ENCODE data around the gene DOCK3. TPM values are rescaled to one million over a fixed set of nuclear protein-coding genes. Genes with fewer than 3 reads are reported as not detected.

The DOCK3 gene
- total and polyA plus RNA-seq, 10 of the 15 experiments (the other 5 are each of a cell fraction or from before 2014, with no cell fraction given), result 0.02 to 0.52 (median 0.04) TPM; not detected in 5

GRCh38 chr3:50639055-50639494 lies 35.7 kb upstream of the DOCK3 start (continued):
- TF ChIP-seq ZNF274 (IDR thresholded peaks at IDR 0.05; ENCODE audit: insufficient read depth, insufficient read length) (no peak), RUNX3 (IDR thresholded peaks at IDR 0.05; ENCODE audit: low read length) (no peak), SMAD1 (IDR thresholded peaks at IDR 0.05; ENCODE audit: low read depth, partially characterized antibody) (no peak), BRCA1 (IDR thresholded peaks at IDR 0.05; ENCODE audit: low read depth, low read length) (no peak)

- Histone ChIP-seq H3K27ac (ENCODE audit: control insufficient read depth, insufficient read depth) (no peak overlapping the region), H3K4me1 (ENCODE audit: control insufficient read depth, insufficient read depth, low read length) (no peaks in the 10 kb centered on the region), H3K27me3 (replicated peaks in 1 of 2; ENCODE audit: control insufficient read depth in 2 of 2, insufficient read depth in 2 of 2, low read length in 1 of 2) (no peaks in the 10 kb centered on the region), H3K4me2 (ENCODE audit: control insufficient read depth, insufficient read depth) (no peak overlapping the region), H3K36me3 (ENCODE audit: control insufficient read depth in 2 of 2, insufficient read depth in 2 of 2, low read length in 1 of 2) (peaks cover 5 to 18% of the 10 kb centered on the region in 2 experiments; a peak in 3 of 4 replicates), H2AFZ (ENCODE audit: control insufficient read depth, low read depth, low read length) (no peak overlapping the region), H3K9ac (ENCODE audit: control insufficient read depth, insufficient read depth, low read length) (no peak overlapping the region), H3K4me3 (no peak overlapping the region), H3K9me3 (replicated peaks; ENCODE audit: control insufficient read depth, insufficient read depth, low read length) (no peaks in the 10 kb centered on the region), H4K20me1 (ENCODE audit: control insufficient read depth, insufficient read depth) (no peaks in the 10 kb centered on the region; the same call in 1 of the 2 replicates), H3K79me2 (ENCODE audit: control insufficient read depth, insufficient read depth, low read length) (no peaks in the 10 kb centered on the region)
- in situ Hi-C loops (cut with MboI), result no loop called here
- ChIA-PET RAD21 (ENCODE audit: unreplicated experiment) (no interaction called here), POLR2A (no interaction called here), CTCF (no interaction called here), SMC1A (ENCODE audit: uncharacterized antibody, unreplicated experiment) (no interaction called here)
- no peak for DNase-seq (ENCODE audit: low read depth, low spot score)
- TF ChIP-seq NR2C2 (IDR thresholded peaks at IDR 0.05; ENCODE audit: borderline replicate concordance, control insufficient read depth, insufficient read length, low read depth), result no peak
- no peak for TF ChIP-seq MEF2A (IDR thresholded peaks at IDR 0.05; ENCODE audit: insufficient read depth, low read depth, low read length)
- TF ChIP-seq RCOR1 (conservative IDR thresholded peaks at IDR 0.05; ENCODE audit: low read depth, low read length), result no peak
- TF ChIP-seq MYC (IDR thresholded peaks at IDR 0.05; ENCODE audit: insufficient read depth, insufficient read length, insufficient replicate concordance, low read length, severe bottlenecking), result no peak
- TF ChIP-seq CEBPZ (IDR thresholded peaks at IDR 0.05; ENCODE audit: low read depth, low read length), result no peak
- no peak for TF ChIP-seq USF1 (IDR thresholded peaks at IDR 0.05; ENCODE audit: borderline replicate concordance, extremely low read length, insufficient read depth, low read depth, low read length)
- no peak for TF ChIP-seq ATF2 (IDR thresholded peaks at IDR 0.05; ENCODE audit: low read length)
- WGBS (ENCODE audit: insufficient coverage, insufficient replicate concordance, low lambda C conversion rate, missing lambda C conversion rate), result 0% methylated on average over 1 of the region's 1 CpG
- no peak for FAIRE-seq
- no peak for ATAC-seq
- no TSS peak for BruUV-seq (replicated peaks)
- intact Hi-C loops (cut with micrococcal nuclease; ENCODE audit: unreplicated experiment), result no loop called here
These were observed 32.3 kb upstream of the DOCK3 start for GRCh38 chr3:50642382-50642781.
